H54 (cell line): ENCODE measurements around the gene XIRP1.

ENCODE experiments used
- DNase-seq: peaks from one replicate; pipeline ENCODE4 v3.0.0; 2011; ENCODE audit warnings: low spot score, mixed read lengths; ENCODE audit not compliant: insufficient read length
- FAIRE-seq: peaks from 3 replicates; lab custom pipeline; 2011; peaks lifted over from hg19 to GRCh38; lab: Jason Lieb, UNC
- POLR2A ChIP-seq: IDR thresholded peaks from 2 replicates; pipeline ENCODE4 v1.6.1; 2011; ENCODE audit warnings: low read depth, mild to moderate bottlenecking, low read length

Gene XIRP1

GRCh38 chr3:39216176-39216790 is 23.9 kb upstream of the XIRP1 start:
- TF ChIP-seq POLR2A: no peak
- no peak for DNase-seq
- no peak for FAIRE-seq

DNA sequence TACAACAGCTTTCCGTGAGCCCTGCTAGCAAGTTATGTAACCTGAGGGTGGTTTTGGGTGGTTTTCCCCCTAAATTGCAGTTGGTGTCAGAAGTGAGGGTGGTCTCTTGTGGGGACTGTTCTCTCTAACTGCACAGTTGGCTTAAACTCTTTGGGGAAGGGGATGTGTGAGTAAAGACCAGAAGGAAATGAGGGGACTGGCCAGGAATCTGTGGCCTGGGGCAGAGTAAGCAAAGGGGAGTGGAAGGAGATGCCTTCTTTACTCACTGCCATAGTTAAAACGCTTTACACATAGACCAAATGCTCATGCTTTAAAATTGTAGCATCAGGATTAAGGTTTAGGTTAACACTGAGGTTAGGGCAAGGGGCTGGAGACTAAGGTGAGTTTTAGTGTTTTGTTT is 21.2 kb upstream of the XIRP1 start:
- no peak for FAIRE-seq
- TF ChIP-seq POLR2A: no peak
- no peak for DNase-seq

GRCh38 chr3:39212665-39213064 is 20.3 kb upstream of the XIRP1 start:
- DNase-seq: no peak
- TF ChIP-seq POLR2A: no peak
- FAIRE-seq: no peak

- no peak for FAIRE-seq
- no peak for TF ChIP-seq POLR2A
Observed at GRCh38 chr3:39211332-39212130, 19.1 kb upstream of the XIRP1 start.

DNA sequence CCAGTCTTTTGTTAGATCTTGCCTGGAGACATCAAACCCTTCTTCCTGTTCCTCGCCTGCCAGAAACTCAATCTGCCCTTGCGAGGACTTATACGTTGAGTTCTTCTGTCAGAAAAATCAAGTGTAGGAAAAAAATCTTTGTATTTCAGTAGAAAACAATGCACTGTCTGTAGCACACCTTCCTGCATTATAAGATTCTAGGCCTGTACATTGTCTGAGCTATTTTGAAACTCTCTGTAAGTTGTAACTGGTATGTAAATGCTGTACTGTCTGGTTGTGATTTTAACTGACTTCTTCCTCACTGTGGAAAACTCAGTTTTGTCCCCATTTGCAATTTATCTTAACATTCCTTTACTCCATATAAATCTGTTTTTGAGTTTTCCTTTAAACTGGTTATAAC is 17.7 kb upstream of the XIRP1 start:
- TF ChIP-seq POLR2A: no peak
- FAIRE-seq: no peak
- no peak for DNase-seq

More at GRCh38 chr3:39211332-39212130, 19.1 kb upstream of the XIRP1 start:
- no peak for DNase-seq

GRCh38 chr3:39209329-39209970 is 17.1 kb upstream of the XIRP1 start:
- TF ChIP-seq POLR2A: no peak
- DNase-seq (no peak), FAIRE-seq (no peak)

- DNase-seq (no peak), FAIRE-seq (peak; percentile 15)
- no peak for TF ChIP-seq POLR2A
Observed at GRCh38 chr3:39208463-39209055, 16.2 kb upstream of the XIRP1 start.

- no peak for FAIRE-seq
- no peak for TF ChIP-seq POLR2A
- no peak for DNase-seq
Observed at GRCh38 chr3:39207361-39208186, 15.2 kb upstream of the XIRP1 start.

- no peak for FAIRE-seq
Observed at GRCh38 chr3:39205919-39206516, 13.6 kb upstream of the XIRP1 start.

DNA sequence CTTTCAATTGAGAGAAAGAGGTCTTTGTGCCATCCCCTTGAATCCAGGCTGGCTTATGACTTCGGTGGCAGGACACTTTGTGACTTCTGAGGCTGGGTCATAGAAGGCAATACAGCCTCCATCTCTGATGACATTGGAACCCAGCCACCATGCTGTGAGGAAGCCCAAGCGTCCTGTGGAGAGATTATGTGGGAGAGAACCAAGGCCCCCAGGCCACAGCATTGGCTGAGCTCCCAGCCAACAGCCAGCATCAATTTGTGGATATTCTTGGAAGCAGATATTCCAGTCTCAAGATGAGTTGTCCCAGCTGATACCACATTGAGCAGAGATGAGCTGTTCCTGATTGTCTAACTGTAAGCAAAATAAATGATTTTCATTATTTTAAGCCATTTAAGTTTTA is 12.7 kb upstream of the XIRP1 start:
- no peak for FAIRE-seq
- DNase-seq: no peak
- no peak for TF ChIP-seq POLR2A

More at GRCh38 chr3:39205919-39206516, 13.6 kb upstream of the XIRP1 start:
- TF ChIP-seq POLR2A: no peak
- DNase-seq: no peak

DNA sequence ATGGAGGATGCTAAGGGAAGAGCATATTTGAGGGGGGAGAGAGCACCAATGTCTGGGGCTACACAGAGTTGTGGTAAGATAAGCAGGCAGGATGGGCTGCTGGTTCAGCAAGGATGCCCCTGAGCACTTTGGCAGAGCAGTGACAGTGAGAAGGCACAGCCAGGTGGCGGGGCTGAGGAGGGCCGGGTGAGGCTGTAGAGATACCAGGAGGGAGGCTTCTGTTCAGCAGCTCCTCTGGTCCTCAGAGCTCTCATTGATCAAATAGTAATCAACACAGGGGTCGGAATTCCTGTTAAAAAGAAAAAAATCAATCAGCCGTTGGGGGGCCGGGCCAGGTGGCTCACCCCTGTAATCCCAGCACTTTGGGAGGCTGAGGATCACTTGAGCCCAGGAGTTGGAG is 11.5 kb upstream of the XIRP1 start:
- FAIRE-seq: no peak
- TF ChIP-seq POLR2A: no peak

GRCh38 chr3:39203402-39203801 is 11.0 kb upstream of the XIRP1 start:
- no peak for FAIRE-seq
- DNase-seq: no peak
- no peak for TF ChIP-seq POLR2A

More for the DNA sequence above, 11.5 kb upstream of the XIRP1 start:
- DNase-seq: no peak

GRCh38 chr3:39202094-39202493 is 9.7 kb upstream of the XIRP1 start:
- DNase-seq: no peak
- TF ChIP-seq POLR2A: no peak
- FAIRE-seq: no peak
